ENCODE measurements around the gene ZNF136. TPM values are rescaled to one million over a fixed set of nuclear protein-coding genes. Genes with fewer than 3 reads are reported as not detected.

The ZNF136 gene
- polyA plus RNA-seq, 1 donor from 2014 or later: 14.2 TPM

- peak overlapping the region; percentile 78 for H3K9ac ChIP-seq (ENCODE audit: low read length)
- H3K4me2 ChIP-seq (ENCODE audit: low read length): peak overlapping the region; percentile 84
Measured at GRCh38 chr19:12140545-12141404, 22.1 kb upstream of the ZNF136 start.

DNA sequence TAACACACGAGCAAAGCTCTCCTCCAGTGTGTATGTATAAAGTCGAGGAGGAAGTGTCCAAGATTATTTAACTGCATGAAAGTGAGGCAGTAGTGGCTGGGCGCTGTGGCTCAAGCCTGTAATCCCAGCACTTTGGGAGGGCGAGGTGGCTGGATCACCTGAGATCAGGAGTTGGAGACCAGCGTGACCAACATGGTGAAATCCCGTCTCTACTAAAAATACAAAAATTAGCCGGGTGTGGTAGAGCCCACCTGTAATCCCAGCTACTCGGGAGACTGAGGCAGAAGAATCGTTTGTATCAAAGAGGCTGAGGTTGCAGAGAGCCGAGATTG lies 21.5 kb upstream of the ZNF136 start:
- Histone ChIP-seq H3K79me2 (replicated peaks; ENCODE audit: insufficient read depth, low read length) (peaks cover 28% of the 10 kb centered on the region), H3K27ac (ENCODE audit: low read length) (no peak overlapping the region), H3F3A (ENCODE audit: insufficient read depth, low read length, poor library complexity, severe bottlenecking) (no peaks in the 10 kb centered on the region), H3K36me3 (ENCODE audit: insufficient read depth, low read length) (peaks cover 15% of the 10 kb centered on the region), H3K4me2 (ENCODE audit: low read length) (no peak overlapping the region), H3K27me3 (ENCODE audit: insufficient read depth, low read depth, low read length) (no peaks in the 10 kb centered on the region), H3K9me3 (ENCODE audit: low read length) (peaks cover 4% of the 10 kb centered on the region), H3K9ac (ENCODE audit: low read length) (no peak overlapping the region), H3K9me2 (ENCODE audit: insufficient read depth, low read length) (no peaks in the 10 kb centered on the region), H2AFZ (ENCODE audit: low read depth, low read length) (no peak overlapping the region), H4K20me1 (ENCODE audit: insufficient read depth) (no peaks in the 10 kb centered on the region), H3K4me3 (ENCODE audit: low read length) (no peak overlapping the region)
- TF ChIP-seq SMC3 (conservative IDR thresholded peaks at IDR 0.05; ENCODE audit: poor library complexity) (no peak), TAF1 (IDR thresholded peaks at IDR 0.05; ENCODE audit: low read depth) (no peak), POLR2AphosphoS5 (IDR thresholded peaks at IDR 0.05) (no peak), EP300 (conservative IDR thresholded peaks at IDR 0.05; ENCODE audit: poor library complexity, severe bottlenecking) (no peak)
- TF ChIP-seq, protein P1, sequence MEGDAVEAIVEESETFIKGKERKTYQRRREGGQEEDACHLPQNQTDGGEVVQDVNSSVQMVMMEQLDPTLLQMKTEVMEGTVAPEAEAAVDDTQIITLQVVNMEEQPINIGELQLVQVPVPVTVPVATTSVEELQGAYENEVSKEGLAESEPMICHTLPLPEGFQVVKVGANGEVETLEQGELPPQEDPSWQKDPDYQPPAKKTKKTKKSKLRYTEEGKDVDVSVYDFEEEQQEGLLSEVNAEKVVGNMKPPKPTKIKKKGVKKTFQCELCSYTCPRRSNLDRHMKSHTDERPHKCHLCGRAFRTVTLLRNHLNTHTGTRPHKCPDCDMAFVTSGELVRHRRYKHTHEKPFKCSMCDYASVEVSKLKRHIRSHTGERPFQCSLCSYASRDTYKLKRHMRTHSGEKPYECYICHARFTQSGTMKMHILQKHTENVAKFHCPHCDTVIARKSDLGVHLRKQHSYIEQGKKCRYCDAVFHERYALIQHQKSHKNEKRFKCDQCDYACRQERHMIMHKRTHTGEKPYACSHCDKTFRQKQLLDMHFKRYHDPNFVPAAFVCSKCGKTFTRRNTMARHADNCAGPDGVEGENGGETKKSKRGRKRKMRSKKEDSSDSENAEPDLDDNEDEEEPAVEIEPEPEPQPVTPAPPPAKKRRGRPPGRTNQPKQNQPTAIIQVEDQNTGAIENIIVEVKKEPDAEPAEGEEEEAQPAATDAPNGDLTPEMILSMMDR (IDR thresholded peaks at IDR 0.05; ENCODE audit: poor library complexity, severe bottlenecking): no peak

More at GRCh38 chr19:12140545-12141404, 22.1 kb upstream of the ZNF136 start:
- peaks cover 2% of the 10 kb centered on the region for H3K9me3 ChIP-seq (ENCODE audit: low read length)
- peak overlapping the region; percentile 97 for H3K4me3 ChIP-seq (ENCODE audit: low read length)
- H3F3A ChIP-seq (ENCODE audit: insufficient read depth, low read length, poor library complexity, severe bottlenecking): no peaks in the 10 kb centered on the region
- H3K27ac ChIP-seq (ENCODE audit: low read length): peak overlapping the region; percentile 68
- H3K9me2 ChIP-seq (ENCODE audit: insufficient read depth, low read length): no peaks in the 10 kb centered on the region
- H4K20me1 ChIP-seq (ENCODE audit: insufficient read depth): no peaks in the 10 kb centered on the region
- H3K79me2 ChIP-seq (replicated peaks; ENCODE audit: insufficient read depth, low read length): peaks cover 28% of the 10 kb centered on the region
- H3K36me3 ChIP-seq (ENCODE audit: insufficient read depth, low read length): peaks cover 12% of the 10 kb centered on the region
- H2AFZ ChIP-seq (ENCODE audit: low read depth, low read length): peak overlapping the region; percentile 14
- no peaks in the 10 kb centered on the region for H3K27me3 ChIP-seq (ENCODE audit: insufficient read depth, low read depth, low read length)
- TF ChIP-seq POLR2AphosphoS5 (IDR thresholded peaks at IDR 0.05) (peak; percentile 17), REST (IDR thresholded peaks at IDR 0.05; ENCODE audit: borderline replicate concordance) (no peak), TAF1 (IDR thresholded peaks at IDR 0.05; ENCODE audit: low read depth) (no peak), MXI1 (conservative IDR thresholded peaks at IDR 0.05; ENCODE audit: poor library complexity, severe bottlenecking) (peak; percentile 48), SMC3 (conservative IDR thresholded peaks at IDR 0.05; ENCODE audit: poor library complexity) (peak; percentile 90), EZH2 (IDR thresholded peaks at IDR 0.05; ENCODE audit: borderline replicate concordance, insufficient read depth, low read length, poor library complexity, severe bottlenecking) (no peak), EP300 (conservative IDR thresholded peaks at IDR 0.05; ENCODE audit: poor library complexity, severe bottlenecking) (no peak), RAD21 (conservative IDR thresholded peaks at IDR 0.05) (peak; percentile 89)
- TF ChIP-seq, protein P1 (IDR thresholded peaks at IDR 0.05; ENCODE audit: poor library complexity, severe bottlenecking): peak; percentile 88

All from neural cell (in vitro differentiated cells).